ENCODE results near the gene TMEM107. TPM values are rescaled to one million over a fixed set of nuclear protein-coding genes. Genes with fewer than 3 reads are reported as not detected.

Gene TMEM107
- total RNA-seq, 2 experiments from 2014 or later, result 33.4 to 35.9 TPM

- DNase-seq, result no peak
- no peak overlapping the region for H3K4me3 Mint-ChIP-seq
- intact Hi-C loops (cut with micrococcal nuclease), result loop anchor here (2.0 kb wide), 1 partner anchor 28 kb away; the partner anchor contains the start of gene HES7
- peaks cover 38% of the 10 kb centered on the region for H3K4me1 Mint-ChIP-seq (ENCODE audit: low read depth)
- no peaks in the 10 kb centered on the region for H3K27me3 Mint-ChIP-seq
- POLR2A ChIA-PET, result interaction anchor here (1.1 to 22.8 kb wide), 8 partner anchors 9 to 97 kb away, joined by 3 to 476 read pairs (median 13); partner anchors contain the start of genes HES7, PFAS and VAMP2
- no peak for TF ChIP-seq CTCF (IDR thresholded peaks at IDR 0.05)
- no peaks in the 10 kb centered on the region for H3K9me3 Mint-ChIP-seq
- CTCF ChIA-PET, result interaction anchor here (4.5 to 5.2 kb wide), 2 partner anchors 14 to 34 kb away, joined by 14 to 27 read pairs; partner anchors contain the start of gene ALOXE3
- no peak overlapping the region for H3K27ac Mint-ChIP-seq
- peaks cover 28% of the 10 kb centered on the region for H3K36me3 Mint-ChIP-seq (ENCODE audit: low read depth)
- ATAC-seq, result no peak
These were observed 23.1 kb downstream of the TMEM107 start for GRCh38 chr17:8153031-8153451.

DNA sequence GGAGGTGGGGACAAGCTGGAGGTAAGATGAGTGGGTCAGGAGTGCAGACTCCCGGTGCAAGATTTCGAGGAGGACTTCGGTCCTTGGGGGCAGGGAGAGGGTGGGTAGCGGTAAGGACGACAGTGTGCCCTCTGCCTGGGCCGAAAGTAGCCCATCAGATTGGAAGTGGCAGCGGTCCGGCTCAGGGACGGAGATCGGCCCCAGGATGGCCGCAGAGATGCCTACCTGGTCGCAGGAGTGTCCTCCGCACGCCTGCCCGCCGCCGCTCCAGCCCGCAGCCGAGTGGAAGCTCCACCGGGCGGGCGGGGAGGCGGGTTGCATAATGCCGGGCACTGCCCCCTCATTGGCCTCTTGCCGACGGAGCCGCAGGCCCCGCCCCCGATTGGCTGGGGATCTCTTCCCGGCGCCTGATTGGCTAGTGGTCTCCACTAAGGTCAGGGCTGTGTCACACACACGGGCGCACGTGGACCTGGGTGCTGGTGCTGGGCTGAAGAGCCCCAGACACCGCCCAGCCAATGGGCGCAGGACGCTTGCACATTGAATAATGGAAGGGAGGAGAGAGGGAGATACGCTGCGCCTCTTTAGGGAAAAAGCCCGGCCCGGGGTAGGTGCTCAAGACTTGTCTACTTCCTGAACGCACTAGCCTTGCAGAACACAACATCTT lies 23.9 kb downstream of the TMEM107 start, which contains the start of gene PER1:
Gene PER1, minus strand, starts transcription at position 293 of the 664 bp plus-strand sequence. CDS start 1,698 bp downstream, outside the sequence.
- DNase-seq, result peak; percentile 96
- Mint-ChIP-seq H3K4me3 (no peak within 1 kb of the TSS), H3K27ac (no peak within 1 kb of the TSS), H3K9me3 (no peaks in the 10 kb centered on the region), H3K36me3 (ENCODE audit: low read depth) (peaks cover 34% of the 10 kb centered on the region), H3K4me1 (ENCODE audit: low read depth) (peaks cover 38% of the 10 kb centered on the region), H3K27me3 (no peaks in the 10 kb centered on the region)
- ChIA-PET CTCF (interaction anchor here (0.9 to 5.2 kb wide), 3 partner anchors 13 to 72 kb away, joined by 3 to 27 read pairs (median 10); partner anchors contain the start of gene ALOXE3), POLR2A (interaction anchor here (1.3 to 22.8 kb wide), 7 partner anchors 9 to 97 kb away, joined by 3 to 476 read pairs (median 9); partner anchors contain the start of genes HES7 and PFAS)
- TF ChIP-seq CTCF (IDR thresholded peaks at IDR 0.05), result no peak
- intact Hi-C loops (cut with micrococcal nuclease), result loop anchor here (2.0 kb wide), 1 partner anchor 27 kb away; the partner anchor contains the start of gene HES7
- ATAC-seq, result peak; percentile 38

DNA sequence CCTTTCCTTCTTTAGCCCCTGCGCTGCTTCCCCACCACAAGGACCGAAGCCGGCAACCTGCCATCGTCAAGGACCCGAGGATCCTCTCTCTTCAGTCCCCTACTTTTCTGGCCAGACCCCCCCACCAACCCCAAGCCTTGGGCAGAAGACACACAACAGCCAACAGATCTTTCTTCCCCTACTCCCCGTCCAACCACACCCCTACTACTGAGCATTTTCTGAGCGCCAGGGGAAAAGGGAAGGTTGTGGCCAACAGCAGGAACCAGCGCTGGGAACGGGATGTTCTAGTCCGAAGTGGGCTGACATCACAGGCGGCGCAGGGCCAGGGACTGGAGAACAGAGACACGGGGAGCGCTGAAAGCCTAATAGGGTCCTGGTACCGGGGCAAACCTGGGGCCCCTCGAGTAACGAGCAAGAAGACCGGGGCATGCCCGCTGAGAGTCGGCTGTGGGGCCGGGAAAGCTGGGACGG lies 24.5 kb downstream of the TMEM107 start:
- H3K4me3 Mint-ChIP-seq, result no peak overlapping the region
- peaks cover 38% of the 10 kb centered on the region for H3K4me1 Mint-ChIP-seq (ENCODE audit: low read depth)
- no peak overlapping the region for H3K27ac Mint-ChIP-seq

GRCh38 chr17:8151120-8151640 lies 25.0 kb downstream of the TMEM107 start:
- POLR2A ChIA-PET, result interaction anchor here (0.7 to 22.8 kb wide), 10 partner anchors 8 to 98 kb away, joined by 3 to 476 read pairs (median 6); partner anchors contain the start of genes HES7 and PFAS
- ATAC-seq (peak; percentile 29), DNase-seq (peak; percentile 91)
- Mint-ChIP-seq H3K4me1 (ENCODE audit: low read depth) (peaks cover 38% of the 10 kb centered on the region), H3K27ac (peak overlapping the region; percentile 65), H3K4me3 (no peak overlapping the region), H3K36me3 (ENCODE audit: low read depth) (peaks cover 43% of the 10 kb centered on the region), H3K27me3 (no peaks in the 10 kb centered on the region), H3K9me3 (no peaks in the 10 kb centered on the region)
- CTCF ChIA-PET, result interaction anchor here (0.8 to 1.8 kb wide), 7 partner anchors 10 to 34 kb away, joined by 3 to 10 read pairs (median 4); no protein-coding TSS in a partner anchor
- intact Hi-C loops (cut with micrococcal nuclease), result loop anchor here (1.0 kb wide), 1 partner anchor 12 kb away; no protein-coding TSS in a partner anchor
- TF ChIP-seq CTCF (IDR thresholded peaks at IDR 0.05), result no peak

More for the DNA sequence above, 24.5 kb downstream of the TMEM107 start:
- ATAC-seq (no peak), DNase-seq (peak; percentile 66)
- no peaks in the 10 kb centered on the region for H3K27me3 Mint-ChIP-seq
- intact Hi-C loops (cut with micrococcal nuclease), result loop anchor here (1.0 to 2.0 kb wide), 2 partner anchors 12 to 27 kb away; partner anchors contain the start of gene HES7
- ChIA-PET POLR2A (interaction anchor here (0.7 to 22.8 kb wide), 9 partner anchors 9 to 98 kb away, joined by 3 to 476 read pairs (median 7); partner anchors contain the start of genes HES7 and PFAS), CTCF (interaction anchor here (0.9 to 1.8 kb wide), 5 partner anchors 12 to 72 kb away, joined by 3 to 10 read pairs (median 3); no protein-coding TSS in a partner anchor)
- peaks cover 38% of the 10 kb centered on the region for H3K36me3 Mint-ChIP-seq (ENCODE audit: low read depth)
- no peaks in the 10 kb centered on the region for H3K9me3 Mint-ChIP-seq
- no peak for TF ChIP-seq CTCF (IDR thresholded peaks at IDR 0.05)

Data from activated CD8-positive, alpha-beta T cell treated with anti-CD3 and anti-CD28 coated beads for 36 hours (primary cell).